Tibial nerve (tissue), 4 donors: Measurements from ENCODE around the gene LECT2. TPM values are rescaled to one million over a fixed set of nuclear protein-coding genes. Genes with fewer than 3 reads are reported as not detected.

ENCODE experiments used
- DNase-seq, 2 donors: peaks; one replicate each; pipeline ENCODE4 v3.0.0-alpha.2; 2019; ENCODE audit warnings: low spot score in 2 of 2
- H3K27ac ChIP-seq, 4 donors: fragments of 200-600 bp; sonication (generic) in 3 of 4; one replicate each; pipeline ENCODE4 v1.5.1; 2017 to 2019; ENCODE audit warnings: mild to moderate bottlenecking in 1 of 4
- H3K27me3 ChIP-seq, 2 donors: fragments of 200-600 bp; sonication (generic) in 1 of 2; one replicate each; pipeline versions ENCODE4 v1.5.1 to v1.6.0; 2017 to 2019
- H3K36me3 ChIP-seq, 3 donors: fragments of 200-600 bp; sonication (generic); one replicate each; pipeline ENCODE4 v1.5.1; 2018 to 2019
- H3K4me1 ChIP-seq, 4 donors: fragments of 200-600 bp; sonication (generic) in 3 of 4; one replicate each; pipeline ENCODE4 v1.5.1; 2017 to 2019
- H3K4me3 ChIP-seq, 4 donors: fragments of 200-600 bp; sonication (generic) in 3 of 4; one replicate each; pipeline ENCODE4 v1.5.1; 2017 to 2019; ENCODE audit warnings: mild to moderate bottlenecking in 1 of 4, moderate library complexity in 1 of 4
- H3K9me3 ChIP-seq, 4 donors: fragments of 200-600 bp; sonication (generic) in 3 of 4; one replicate each; pipeline ENCODE4 v1.5.1; 2017 to 2019
- EP300 ChIP-seq, 2 donors: sonication (generic); formaldehyde crosslinking; IDR thresholded peaks; one replicate each; pipeline ENCODE4 v1.6.1; 2017; ENCODE audit warnings: antibody characterized with exemption in 2 of 2, mild to moderate bottlenecking in 1 of 2
- POLR2A ChIP-seq, 2 donors: fragments of 450-650 bp; IDR thresholded peaks; one replicate each; pipeline ENCODE4 v1.6.1; 2017; ENCODE audit warnings: antibody characterized with exemption in 2 of 2, mild to moderate bottlenecking in 2 of 2, moderate library complexity in 2 of 2
- WGBS, 2 donors: methylation state at CpG; one replicate each; pipeline ENCODE4 v1.1.5; 2018; 5-methylcytosine and 5-hydroxymethylcytosine counted together
- total RNA-seq, 4 donors: library from RNA; depleted of rRNA; stranded (reverse); fragments of >200 nt; gene quantifications; one replicate each; pipeline ENCODE4 v1.1.0, GENCODE V29; 2016
- TF ChIP-seq, protein P1 (sequence below), 5 experiments: fragments of 200-600 bp in 3 of 5; fragments of 450-650 bp in 2 of 5; sonication (generic) in 3 of 5; IDR thresholded peaks; one replicate each; pipeline ENCODE4 v1.5.1; 2016 to 2019; ENCODE audit warnings: antibody characterized with exemption in 5 of 5, mild to moderate bottlenecking in 3 of 5, moderate library complexity in 2 of 5

Gene LECT2
- total RNA-seq, 4 donors from 2014 or later = not detected

DNA sequence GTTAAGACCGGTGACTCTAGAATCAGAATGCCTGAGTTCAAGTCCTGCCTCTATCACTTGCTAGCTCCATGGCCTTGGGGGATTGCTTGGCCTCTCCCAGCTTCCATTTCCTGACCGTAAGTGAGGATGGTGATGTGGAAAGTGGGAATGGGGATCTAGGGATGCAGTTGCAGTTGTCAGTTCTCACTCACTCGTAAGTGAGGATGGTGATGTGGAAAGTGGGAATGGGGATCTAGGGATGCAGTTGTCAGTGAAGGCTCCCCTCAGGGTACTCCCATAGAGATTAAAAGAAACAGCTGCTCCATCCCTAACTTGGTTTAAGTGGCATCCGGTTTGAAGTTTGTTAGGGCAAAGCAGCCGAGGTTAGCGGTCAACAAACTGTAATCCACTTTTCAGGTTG lies 56.1 kb downstream of the LECT2 start:
- WGBS, 2 donors = 83 to 91% methylated on average over 6 of the region's 6 CpGs

More for the DNA sequence above, 56.1 kb downstream of the LECT2 start:
- TF ChIP-seq POLR2A (IDR thresholded peaks at IDR 0.05) = no peak
- TF ChIP-seq, protein P1, sequence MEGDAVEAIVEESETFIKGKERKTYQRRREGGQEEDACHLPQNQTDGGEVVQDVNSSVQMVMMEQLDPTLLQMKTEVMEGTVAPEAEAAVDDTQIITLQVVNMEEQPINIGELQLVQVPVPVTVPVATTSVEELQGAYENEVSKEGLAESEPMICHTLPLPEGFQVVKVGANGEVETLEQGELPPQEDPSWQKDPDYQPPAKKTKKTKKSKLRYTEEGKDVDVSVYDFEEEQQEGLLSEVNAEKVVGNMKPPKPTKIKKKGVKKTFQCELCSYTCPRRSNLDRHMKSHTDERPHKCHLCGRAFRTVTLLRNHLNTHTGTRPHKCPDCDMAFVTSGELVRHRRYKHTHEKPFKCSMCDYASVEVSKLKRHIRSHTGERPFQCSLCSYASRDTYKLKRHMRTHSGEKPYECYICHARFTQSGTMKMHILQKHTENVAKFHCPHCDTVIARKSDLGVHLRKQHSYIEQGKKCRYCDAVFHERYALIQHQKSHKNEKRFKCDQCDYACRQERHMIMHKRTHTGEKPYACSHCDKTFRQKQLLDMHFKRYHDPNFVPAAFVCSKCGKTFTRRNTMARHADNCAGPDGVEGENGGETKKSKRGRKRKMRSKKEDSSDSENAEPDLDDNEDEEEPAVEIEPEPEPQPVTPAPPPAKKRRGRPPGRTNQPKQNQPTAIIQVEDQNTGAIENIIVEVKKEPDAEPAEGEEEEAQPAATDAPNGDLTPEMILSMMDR (IDR thresholded peaks at IDR 0.05) = no peak
- TF ChIP-seq EP300 (IDR thresholded peaks at IDR 0.05) = no peak
- H3K9me3 ChIP-seq = no peaks in the 10 kb centered on the region
- no peak overlapping the region for H3K4me3 ChIP-seq
- H3K4me1 ChIP-seq = no peaks in the 10 kb centered on the region
- no peak for DNase-seq
- no peak overlapping the region for H3K27ac ChIP-seq
- H3K36me3 ChIP-seq = no peaks in the 10 kb centered on the region
- H3K27me3 ChIP-seq = peaks cover 0 to 12% of the 10 kb centered on the region in 2 donors

Other genes starting within 250 kb of the LECT2 start
- 10 to 100 TPM; 59.4 to 91.2 (median 72.1) TPM for gene SLC25A48, start 120.3 kb downstream of the LECT2 start, total RNA-seq
- gene IL9, start 59.1 kb downstream of the LECT2 start, total RNA-seq = not detected
- 100 to 1,000 TPM; 158 to 291 (median 212) TPM for gene TGFBI, start 74.0 kb upstream of the LECT2 start, total RNA-seq
- 10 to 100 TPM; 34.5 to 65.5 (median 54.3) TPM for gene SMAD5, start 177.9 kb upstream of the LECT2 start, total RNA-seq
- gene SMIM32, start 238.2 kb upstream of the LECT2 start, total RNA-seq = not detected